Effector memory CD8-positive, alpha-beta T cell (primary cell): Measurements from ENCODE around the gene OR51L1.

Experiments
- ATAC-seq: fragments of 150-1000 bp; cut with Tn5 transposase; replicated peaks from 2 replicates; pipeline ENCODE4 v1.10.0; 2021; ENCODE audit warnings: mild to moderate bottlenecking, moderate library complexity
- DNase-seq, 3 experiments: peaks; one replicate each; pipeline ENCODE4 v3.0.0; 2021
- H3K27ac Mint-ChIP-seq, 2 donors: one replicate each; pipeline ENCODE4 v1.8.0; 2022; ENCODE audit warnings: mild to moderate bottlenecking in 2 of 2, mixed read lengths in 2 of 2, moderate library complexity in 2 of 2
- H3K27me3 Mint-ChIP-seq, 2 donors: one replicate each; pipeline ENCODE4 v1.8.0; 2022; ENCODE audit warnings: mixed read lengths in 2 of 2
- H3K36me3 Mint-ChIP-seq: one replicate; pipeline ENCODE4 v1.8.0; 2022; ENCODE audit warnings: mild to moderate bottlenecking, moderate library complexity, mixed read lengths; ENCODE audit not compliant: insufficient read depth
- H3K4me1 Mint-ChIP-seq, 2 donors: one replicate each; pipeline ENCODE4 v1.8.0; 2022; ENCODE audit warnings: low read depth in 2 of 2, mixed read lengths in 2 of 2
- H3K4me3 Mint-ChIP-seq, 2 donors: one replicate each; pipeline ENCODE4 v1.8.0; 2022; ENCODE audit warnings: mild to moderate bottlenecking in 2 of 2, mixed read lengths in 2 of 2, moderate library complexity in 2 of 2
- H3K9me3 Mint-ChIP-seq, 2 donors: one replicate each; pipeline ENCODE4 v1.8.0; 2022; ENCODE audit warnings: mixed read lengths in 2 of 2

Gene OR51L1

DNA sequence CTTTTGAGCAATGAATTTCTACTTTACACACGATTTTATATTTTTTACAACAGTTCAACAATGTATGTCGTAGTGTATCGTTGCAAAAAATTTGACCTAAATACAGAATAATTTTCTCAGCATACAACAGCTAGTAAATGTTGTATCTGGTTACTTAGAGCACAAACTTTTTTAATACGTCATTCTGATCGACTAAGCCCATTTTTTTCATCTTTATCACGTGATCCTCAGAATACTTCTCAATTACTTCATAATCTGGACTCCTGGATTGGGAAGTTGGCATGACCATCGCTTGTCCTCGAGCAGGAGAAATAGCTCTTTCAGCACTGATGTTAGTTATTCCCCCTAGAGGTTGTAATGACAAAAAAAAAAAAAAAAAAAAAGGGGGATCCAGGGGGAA, 16.6 kb downstream of the OR51L1 start:
- Mint-ChIP-seq H3K4me3 (no peak overlapping the region), H3K27me3 (peaks cover 0 to 8% of the 10 kb centered on the region in 2 donors), H3K9me3 (peaks cover 0 to 2% of the 10 kb centered on the region in 2 donors), H3K36me3 (no peaks in the 10 kb centered on the region), H3K4me1 (no peaks in the 10 kb centered on the region), H3K27ac (no peak overlapping the region)
- ATAC-seq, result no peak
- DNase-seq, result no peak

DNA sequence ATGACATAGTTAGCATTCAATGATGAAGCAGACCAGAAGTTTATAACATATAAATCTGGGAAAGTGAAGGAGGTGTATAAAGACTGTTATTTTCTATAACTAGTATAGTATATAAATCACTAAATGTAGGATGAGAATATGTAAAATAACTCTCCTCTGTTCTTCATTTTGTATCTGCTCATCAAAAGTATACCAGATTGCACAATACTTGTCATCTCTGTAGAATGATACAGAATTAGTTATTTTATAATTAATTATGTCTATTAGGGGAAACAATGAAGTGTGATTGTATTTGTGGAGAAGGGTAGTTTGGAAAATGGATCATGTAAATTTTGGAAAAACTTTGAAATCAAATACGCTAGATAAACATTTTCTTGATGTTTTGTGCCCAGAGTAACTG, 18.4 kb downstream of the OR51L1 start:
- no peak overlapping the region for H3K27ac Mint-ChIP-seq
- H3K36me3 Mint-ChIP-seq, result no peaks in the 10 kb centered on the region
- H3K27me3 Mint-ChIP-seq, result peaks cover 0 to 8% of the 10 kb centered on the region in 2 donors
- no peaks in the 10 kb centered on the region for H3K4me1 Mint-ChIP-seq
- no peak overlapping the region for H3K4me3 Mint-ChIP-seq
- ATAC-seq (no peak), DNase-seq (no peak)
- peaks cover 0 to 2% of the 10 kb centered on the region in 2 donors for H3K9me3 Mint-ChIP-seq

- Mint-ChIP-seq H3K27ac (no peak overlapping the region), H3K9me3 (peaks cover 18 to 30% of the 10 kb centered on the region in 2 donors), H3K4me3 (no peak overlapping the region), H3K36me3 (no peaks in the 10 kb centered on the region), H3K4me1 (no peaks in the 10 kb centered on the region), H3K27me3 (no peaks in the 10 kb centered on the region)
- DNase-seq (no peak), ATAC-seq (no peak)
These were observed 27.3 kb downstream of the OR51L1 start for GRCh38 chr11:5021996-5022395.

DNA sequence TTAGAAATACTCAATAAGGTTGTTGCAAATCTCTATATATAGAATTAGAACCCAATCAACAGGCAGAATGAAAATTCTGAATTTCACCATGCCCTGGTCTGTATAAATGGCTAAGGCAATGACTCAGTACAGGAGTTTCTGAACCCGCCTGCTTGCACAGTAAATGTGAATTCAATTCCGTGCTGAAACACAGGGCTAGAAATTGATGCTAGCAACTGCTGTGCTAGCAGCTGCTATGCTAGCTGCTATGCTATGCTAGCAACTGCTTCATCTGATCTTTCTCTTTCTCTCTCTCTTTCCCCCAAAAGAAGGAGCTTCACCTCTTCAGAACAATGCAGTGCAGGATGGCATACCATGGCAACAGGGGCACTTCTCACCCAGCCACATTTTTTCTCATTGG, 42.0 kb downstream of the OR51L1 start:
- H3K4me1 Mint-ChIP-seq, result no peaks in the 10 kb centered on the region
- H3K4me3 Mint-ChIP-seq, result no peak overlapping the region
- no peak for ATAC-seq
- no peaks in the 10 kb centered on the region for H3K36me3 Mint-ChIP-seq
- H3K27me3 Mint-ChIP-seq, result no peaks in the 10 kb centered on the region
- H3K9me3 Mint-ChIP-seq, result peaks cover 2 to 11% of the 10 kb centered on the region in 2 donors
- no peak overlapping the region for H3K27ac Mint-ChIP-seq
- DNase-seq, result no peak

GRCh38 chr11:5037926-5038325, 43.3 kb downstream of the OR51L1 start:
- H3K27me3 Mint-ChIP-seq, result no peaks in the 10 kb centered on the region
- H3K9me3 Mint-ChIP-seq, result peaks cover 5 to 11% of the 10 kb centered on the region in 2 donors
- H3K36me3 Mint-ChIP-seq, result no peaks in the 10 kb centered on the region
- no peak for DNase-seq
- H3K27ac Mint-ChIP-seq, result no peak overlapping the region
- ATAC-seq, result no peak
- no peak overlapping the region for H3K4me3 Mint-ChIP-seq
- no peaks in the 10 kb centered on the region for H3K4me1 Mint-ChIP-seq

GRCh38 chr11:5038341-5038740, 43.7 kb downstream of the OR51L1 start:
- no peak overlapping the region for H3K4me3 Mint-ChIP-seq
- H3K4me1 Mint-ChIP-seq, result no peaks in the 10 kb centered on the region
- ATAC-seq, result no peak
- H3K9me3 Mint-ChIP-seq, result peaks cover 5 to 11% of the 10 kb centered on the region in 2 donors
- H3K36me3 Mint-ChIP-seq, result no peaks in the 10 kb centered on the region
- DNase-seq, result no peak
- H3K27ac Mint-ChIP-seq, result no peak overlapping the region
- H3K27me3 Mint-ChIP-seq, result no peaks in the 10 kb centered on the region

GRCh38 chr11:5040876-5041275, 46.2 kb downstream of the OR51L1 start:
- DNase-seq (no peak), ATAC-seq (no peak)
- Mint-ChIP-seq H3K9me3 (peaks cover 5 to 11% of the 10 kb centered on the region in 2 donors), H3K36me3 (no peaks in the 10 kb centered on the region), H3K4me3 (no peak overlapping the region), H3K27ac (no peak overlapping the region), H3K4me1 (no peaks in the 10 kb centered on the region), H3K27me3 (no peaks in the 10 kb centered on the region)

DNA sequence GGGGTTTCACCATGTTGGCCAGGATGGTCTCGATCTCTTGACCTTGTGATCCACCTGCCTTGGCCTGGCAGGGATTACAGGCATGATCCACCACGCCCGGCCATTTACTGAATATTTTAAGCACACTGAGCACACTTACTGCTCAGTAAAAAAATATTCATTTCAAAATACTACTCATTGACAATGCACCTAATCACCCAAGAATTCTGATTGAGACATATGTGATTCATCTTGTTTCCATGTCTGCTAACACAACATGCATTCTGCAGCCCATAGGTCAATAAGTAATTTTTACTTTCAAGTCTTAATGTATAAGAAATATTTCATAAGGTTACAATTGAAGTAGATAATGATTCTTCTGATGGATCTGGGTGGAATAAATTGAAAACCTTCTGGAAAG, 47.4 kb downstream of the OR51L1 start:
- Mint-ChIP-seq H3K27ac (no peak overlapping the region), H3K36me3 (no peaks in the 10 kb centered on the region), H3K9me3 (peaks cover 2 to 8% of the 10 kb centered on the region in 2 donors), H3K4me3 (no peak overlapping the region), H3K27me3 (no peaks in the 10 kb centered on the region), H3K4me1 (no peaks in the 10 kb centered on the region)
- ATAC-seq (no peak), DNase-seq (no peak)

DNA sequence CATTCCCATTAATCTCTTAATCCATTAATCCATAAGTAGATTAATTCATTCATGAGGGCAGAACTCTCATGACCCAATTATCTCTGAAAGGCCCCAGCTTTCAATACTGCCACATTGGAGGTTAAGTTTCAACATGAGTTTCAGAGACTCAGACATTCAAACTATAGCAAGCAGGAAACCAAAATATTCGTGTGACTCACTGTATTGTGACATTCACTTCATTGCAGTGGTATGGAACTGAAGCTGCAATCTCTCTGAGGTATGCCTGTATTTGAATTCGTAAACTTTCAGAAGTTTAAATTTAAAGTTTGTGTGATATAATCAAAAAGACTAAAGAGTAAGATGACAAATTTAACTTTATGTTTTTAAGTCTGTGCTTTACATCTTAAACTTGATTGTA, 48.7 kb downstream of the OR51L1 start:
- ATAC-seq (no peak), DNase-seq (no peak)
- no peaks in the 10 kb centered on the region for H3K4me1 Mint-ChIP-seq
- peaks cover 0 to 2% of the 10 kb centered on the region in 2 donors for H3K9me3 Mint-ChIP-seq
- H3K4me3 Mint-ChIP-seq, result no peak overlapping the region
- no peak overlapping the region for H3K27ac Mint-ChIP-seq
- no peaks in the 10 kb centered on the region for H3K27me3 Mint-ChIP-seq
- no peaks in the 10 kb centered on the region for H3K36me3 Mint-ChIP-seq

DNA sequence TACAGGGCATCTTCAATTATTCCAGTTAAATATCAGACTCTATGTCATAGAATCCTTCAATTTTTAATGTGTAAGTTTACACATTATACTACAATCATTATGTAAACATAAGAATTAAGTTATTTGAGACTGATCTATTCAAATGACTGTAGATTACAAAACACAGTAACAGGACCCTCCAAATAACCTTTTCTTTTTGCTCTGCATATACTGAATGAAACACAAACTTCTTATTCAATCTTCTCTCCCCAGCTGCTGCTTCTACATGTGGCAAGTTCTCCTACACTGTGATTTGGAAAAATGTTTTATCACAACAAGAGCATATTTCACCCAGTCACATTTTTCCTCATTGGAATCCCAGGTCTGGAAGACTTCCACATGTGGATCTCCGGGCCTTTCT, 51.6 kb downstream of the OR51L1 start, which contains the start of gene OR52J3:
Gene OR52J3 (plus strand): TSS at position 301 of the 400 bp plus-strand sequence. CDS start 0 bp downstream, at position 301.
- Mint-ChIP-seq H3K36me3 (no peaks in the 10 kb centered on the region), H3K4me3 (no peak within 1 kb of the TSS), H3K27ac (no peak within 1 kb of the TSS), H3K27me3 (no peaks in the 10 kb centered on the region), H3K9me3 (peaks cover 0 to 2% of the 10 kb centered on the region in 2 donors), H3K4me1 (no peaks in the 10 kb centered on the region)
- DNase-seq, result no peak
- no peak for ATAC-seq

- no peak for DNase-seq
- Mint-ChIP-seq H3K4me3 (no peak overlapping the region), H3K9me3 (peaks cover 0 to 2% of the 10 kb centered on the region in 2 donors), H3K27me3 (no peaks in the 10 kb centered on the region), H3K27ac (no peak overlapping the region), H3K4me1 (no peaks in the 10 kb centered on the region), H3K36me3 (no peaks in the 10 kb centered on the region)
- no peak for ATAC-seq
These were observed 52.2 kb downstream of the OR51L1 start for GRCh38 chr11:5046754-5047330.
